HepG2 (cell line): ENCODE data around the gene TRPC4. TPM values are rescaled to one million over a fixed set of nuclear protein-coding genes. Genes with fewer than 3 reads are reported as not detected.

Source experiments
- ATAC-seq: fragments of 200-7000 bp; cut with Tn5 transposase; 3 replicates; pipeline ENCODE4 v1.9.1; 2020; ENCODE audit warnings: mild to moderate bottlenecking, moderate library complexity
- BruUV-seq: library from RNA; stranded (reverse); fragments of 400-500 nt; replicated peaks from 2 replicates; lab custom pipeline; 2021; lab: Mats Ljungman, UMichigan
- CTCF ChIA-PET: fragments of 300-600 bp; formaldehyde crosslinking; extraction: SDS; loops from one replicate; lab custom pipeline; 2021; ENCODE audit warnings: low total read pairs, inconsistent platforms, low intra/inter-chr PET ratio; lab: Yijun Ruan, JAX
- POLR2A ChIA-PET: fragments of 350-600 bp; sonication (Branson Sonifier 250); formaldehyde crosslinking; loops from one replicate; lab custom pipeline; 2020; ENCODE audit warnings: antibody characterized with exemption, inconsistent platforms; lab: Yijun Ruan, JAX
- DNase-seq: peaks from one replicate; pipeline ENCODE4 v3.0.0-alpha.2; 2015; ENCODE audit warnings: low spot score
- FAIRE-seq: peaks from 3 replicates; lab custom pipeline; 2011; peaks lifted over from hg19 to GRCh38; lab: Jason Lieb, UNC
- H2AFZ ChIP-seq: one replicate; pipeline ENCODE4 v1.6.1; 2011; ENCODE audit warnings: low read length, inconsistent platforms
- H3K27ac ChIP-seq: fragments of 300-600 bp; 3 replicates; pipeline ENCODE4 v1.8.0; 2011; ENCODE audit warnings: mixed run types, mild to moderate bottlenecking, mixed read lengths, low read length, inconsistent platforms; ENCODE audit not compliant: insufficient read depth; ENCODE audit errors: extremely low read length
- H3K27me3 ChIP-seq, 2 experiments: fragments of 200-600 bp in 1 of 2; 2 replicates in 1 of 2; 3 replicates in 1 of 2; pipeline versions ENCODE4 v1.6.0 to v1.8.0; 2011; ENCODE audit warnings: low read length in 2 of 2, mild to moderate bottlenecking in 2 of 2, moderate library complexity in 2 of 2, inconsistent platforms in 1 of 2; ENCODE audit not compliant: insufficient read depth in 2 of 2, control insufficient read depth in 1 of 2
- H3K36me3 ChIP-seq, 2 experiments: fragments of 200-600 bp in 1 of 2; replicated peaks in 1 of 2; 2 replicates in 1 of 2; 3 replicates in 1 of 2; pipeline versions ENCODE4 v1.5.1 to v1.8.0; 2011; ENCODE audit warnings: low read length in 2 of 2, inconsistent platforms in 1 of 2; ENCODE audit not compliant: insufficient read depth in 2 of 2, control insufficient read depth in 1 of 2
- H3K4me1 ChIP-seq: 2 replicates; pipeline ENCODE4 v1.5.1; 2012; ENCODE audit warnings: low read length, inconsistent platforms; ENCODE audit not compliant: insufficient read depth
- H3K4me2 ChIP-seq: 2 replicates; pipeline ENCODE4 v1.6.0; 2011; ENCODE audit warnings: low read depth, low read length, inconsistent platforms
- H3K4me3 ChIP-seq, 3 experiments: fragments of 200-600 bp in 1 of 3; sonication (generic), shearing (Covaris generic) in 1 of 3; replicated peaks in 1 of 3; 2 replicates each; pipeline ENCODE4 v1.5.1; 2011 to 2016; ENCODE audit warnings: low read length in 3 of 3, inconsistent platforms in 2 of 3, low read depth in 2 of 3, mild to moderate bottlenecking in 2 of 3, control low read depth in 1 of 3, mixed read lengths in 1 of 3; ENCODE audit not compliant: insufficient read depth in 1 of 3
- H3K79me2 ChIP-seq: one replicate; pipeline ENCODE4 v1.6.1; 2011; ENCODE audit warnings: low read length, inconsistent platforms; ENCODE audit not compliant: insufficient read depth
- H3K9ac ChIP-seq: 2 replicates; pipeline ENCODE4 v1.6.0; 2011; ENCODE audit warnings: mild to moderate bottlenecking, low read depth, low read length, inconsistent platforms; ENCODE audit not compliant: insufficient read depth
- H3K9me3 ChIP-seq: 2 replicates; pipeline ENCODE4 v1.5.1; 2012; ENCODE audit warnings: mild to moderate bottlenecking, low read length
- H4K20me1 ChIP-seq: 2 replicates; pipeline ENCODE4 v1.6.0; 2011; ENCODE audit warnings: inconsistent platforms, mild to moderate bottlenecking, low read length, moderate library complexity; ENCODE audit not compliant: insufficient read depth
- ARNT2 ChIP-seq: sonication (generic); formaldehyde crosslinking; IDR thresholded peaks from 2 replicates; pipeline ENCODE4 v1.8.0; 2022; ENCODE audit warnings: mild to moderate bottlenecking, low read depth, missing genetic modification reagents, moderate library complexity
- ATF2 ChIP-seq: sonication (generic); formaldehyde crosslinking; IDR thresholded peaks from 2 replicates; pipeline ENCODE4 v1.4.0; 2020; ENCODE audit warnings: missing genetic modification reagents
- HDAC6 ChIP-seq: fragments of 200-600 bp; sonication (generic); IDR thresholded peaks from 2 replicates; pipeline ENCODE4 v1.7.0; 2017; ENCODE audit warnings: mild to moderate bottlenecking, antibody characterized with exemption, low read length, low read depth
- KLF16 ChIP-seq, 2 experiments: sonication (generic) in 1 of 2; formaldehyde crosslinking in 1 of 2; IDR thresholded peaks; 2 replicates each; pipeline versions ENCODE4 v1.6.1 to v1.8.0; 2016 to 2023; ENCODE audit warnings: missing genetic modification reagents in 2 of 2, missing compliant biosample characterization in 1 of 2
- NR2F1 ChIP-seq, 2 experiments: fragments of 450-650 bp in 1 of 2; formaldehyde crosslinking in 1 of 2; IDR thresholded peaks; 2 replicates each; pipeline versions ENCODE4 v1.5.0 to v1.6.1; 2016 to 2020; ENCODE audit warnings: mild to moderate bottlenecking in 1 of 2, missing compliant biosample characterization in 1 of 2, missing genetic modification reagents in 1 of 2, moderate library complexity in 1 of 2
- ONECUT2 ChIP-seq: sonication (generic); formaldehyde crosslinking; IDR thresholded peaks from 2 replicates; pipeline ENCODE4 v1.4.0; 2020; ENCODE audit warnings: missing genetic modification reagents
- PRDM4 ChIP-seq: sonication (generic); formaldehyde crosslinking; IDR thresholded peaks from 2 replicates; pipeline ENCODE4 v1.9.0; 2021; ENCODE audit warnings: missing genetic modification reagents, borderline replicate concordance
- THRA ChIP-seq: sonication (generic); formaldehyde crosslinking; IDR thresholded peaks from 2 replicates; pipeline ENCODE4 v1.4.0; 2020; ENCODE audit warnings: missing genetic modification reagents, borderline replicate concordance
- ZNF263 ChIP-seq: sonication (generic); formaldehyde crosslinking; IDR thresholded peaks from 2 replicates; pipeline ENCODE4 v1.4.0; 2020; ENCODE audit warnings: missing genetic modification reagents
- ZNF292 ChIP-seq: sonication (generic); formaldehyde crosslinking; IDR thresholded peaks from 2 replicates; pipeline ENCODE4 v1.8.1; 2022; ENCODE audit warnings: mild to moderate bottlenecking, low read depth, missing genetic modification reagents, borderline replicate concordance
- ZNF296 ChIP-seq: sonication (generic); formaldehyde crosslinking; conservative IDR thresholded peaks from 2 replicates; pipeline ENCODE4 v1.5.0; 2020; ENCODE audit warnings: mild to moderate bottlenecking, missing genetic modification reagents
- ZNF329 ChIP-seq: sonication (generic); formaldehyde crosslinking; IDR thresholded peaks from 2 replicates; pipeline ENCODE4 v1.9.0; 2021; ENCODE audit warnings: low read depth, mild to moderate bottlenecking, missing genetic modification reagents
- ZNF557 ChIP-seq: sonication (generic); formaldehyde crosslinking; IDR thresholded peaks from 2 replicates; pipeline ENCODE4 v1.4.0; 2020; ENCODE audit warnings: missing genetic modification reagents
- ZNF788 ChIP-seq: sonication (generic); formaldehyde crosslinking; IDR thresholded peaks from 2 replicates; pipeline ENCODE4 v1.5.0; 2020; ENCODE audit warnings: mild to moderate bottlenecking, missing genetic modification reagents, borderline replicate concordance
- ZUFSP ChIP-seq: sonication (generic); formaldehyde crosslinking; IDR thresholded peaks from 2 replicates; pipeline ENCODE4 v1.9.0; 2021; ENCODE audit warnings: missing genetic modification reagents, mild to moderate bottlenecking, borderline replicate concordance
- WGBS: methylation state at CpG from one replicate; pipeline ENCODE4 v1.1.6; 2017; ENCODE audit warnings: low lambda C conversion rate; 5-methylcytosine and 5-hydroxymethylcytosine counted together
- in situ Hi-C: cut with HindIII; loops from 2 replicates; pipeline ENCODE4 v1.10.0; 2017; ENCODE audit warnings: low pct_unique_long_range_greater_than_20kb; ENCODE audit not compliant: extremely low pct_ligation_motif_present
- intact Hi-C: fragments of 100-400 bp; cut with micrococcal nuclease; formaldehyde crosslinking; loops from one replicate; pipeline ENCODE4 v1.10.0; 2022; ENCODE audit not compliant: unreplicated experiment
- polyA plus RNA-seq, 8 experiments: library from polyadenylated mRNA; depleted of rRNA in 3 of 8; stranded (reverse) in 7 of 8; unstranded in 1 of 8; fragments of >200 nt; fragmentation: Illumina TruSeq in 4 of 8; extraction: Trizol in 4 of 8; gene quantifications; 2 replicates each; pipeline versions ENCODE4 v1.2.1 to v1.2.3, GENCODE V29; 2011 to 2016; ENCODE audit warnings: low read depth in 4 of 8, missing spikeins in 1 of 8, mixed read lengths in 1 of 8; ENCODE audit not compliant: insufficient read depth in 1 of 8
- total RNA-seq, 5 experiments: library from RNA; depleted of rRNA; stranded (reverse); fragments of >200 nt; fragmentation: Illumina TruSeq; extraction: Trizol; gene quantifications; 2 replicates each; pipeline ENCODE4 v1.2.3, GENCODE V29; 2016; ENCODE audit warnings: low read depth in 1 of 5

Gene TRPC4
- total and polyA plus RNA-seq, 2 of the 13 experiments (the other 11 are each of a cell fraction or from before 2014, with no cell fraction given) = not detected

- CTCF ChIA-PET = no interaction called here
- Histone ChIP-seq H3K9ac (no peak overlapping the region), H3K4me2 (no peak overlapping the region), H3K36me3 (no peaks in the 10 kb centered on the region), H3K9me3 (no peaks in the 10 kb centered on the region), H3K4me1 (no peaks in the 10 kb centered on the region), H3K27me3 (no peaks in the 10 kb centered on the region; a peak in 1 of 5 replicates), H2AFZ (no peak overlapping the region), H4K20me1 (no peaks in the 10 kb centered on the region), H3K79me2 (no peaks in the 10 kb centered on the region), H3K27ac (no peak overlapping the region), H3K4me3 (no peak overlapping the region)
- in situ Hi-C loops (no loop called here), intact Hi-C loops (no loop called here)
- no peak for TF ChIP-seq ZNF329
- TF ChIP-seq ZUFSP (CRISPR knock-in tag) = no peak
- TF ChIP-seq ARNT2 (CRISPR knock-in tag) = no peak
- TF ChIP-seq PRDM4 (CRISPR knock-in tag) = no peak
- TF ChIP-seq ATF2 (CRISPR knock-in tag) = no peak
- TF ChIP-seq NR2F1 (CRISPR knock-in tag; IDR thresholded peaks at IDR 0.05) = no peak
- no peak for TF ChIP-seq ZNF557
- TF ChIP-seq ZNF788 (CRISPR knock-in tag) = no peak
- no peak for TF ChIP-seq HDAC6
- no peak for TF ChIP-seq ONECUT2 (CRISPR knock-in tag)
- no peak for TF ChIP-seq ZNF292 (CRISPR knock-in tag)
- no peak for TF ChIP-seq ZNF263 (CRISPR knock-in tag)
- no peak for TF ChIP-seq ZNF296
- no peak for TF ChIP-seq THRA (CRISPR knock-in tag)
- no peak for TF ChIP-seq KLF16 (CRISPR knock-in tag; IDR thresholded peaks at IDR 0.05)
- DNase-seq = no peak
- BruUV-seq = no TSS peak
- no peak for FAIRE-seq
- ATAC-seq = no peak
- POLR2A ChIA-PET = no interaction called here
- 1% methylated on average over 4 of the region's 4 CpGs for WGBS
Measured at GRCh38 chr13:37701306-37701705, 168.3 kb downstream of the TRPC4 start.
